Activated CD4-positive, alpha-beta T cell treated with anti-CD3 and anti-CD28 coated beads for 48 hours (primary cell): ENCODE results near the gene RFTN2.
"Not testable (repeated sequence)": the region's sequence is repeated elsewhere in the genome, so short reads cannot be mapped to it uniquely, and the experiment has no call there.

Experiments used
- DNase-seq: peaks from one replicate; pipeline ENCODE4 v3.0.0-alpha.2; 2020

RFTN2 gene

GRCh38 chr2:197674591-197674990 is 796 bp downstream of the RFTN2 start:
- DNase-seq: no peak

- no peak for DNase-seq
These were observed 1.3 kb downstream of the RFTN2 start for GRCh38 chr2:197674060-197674459.

DNA sequence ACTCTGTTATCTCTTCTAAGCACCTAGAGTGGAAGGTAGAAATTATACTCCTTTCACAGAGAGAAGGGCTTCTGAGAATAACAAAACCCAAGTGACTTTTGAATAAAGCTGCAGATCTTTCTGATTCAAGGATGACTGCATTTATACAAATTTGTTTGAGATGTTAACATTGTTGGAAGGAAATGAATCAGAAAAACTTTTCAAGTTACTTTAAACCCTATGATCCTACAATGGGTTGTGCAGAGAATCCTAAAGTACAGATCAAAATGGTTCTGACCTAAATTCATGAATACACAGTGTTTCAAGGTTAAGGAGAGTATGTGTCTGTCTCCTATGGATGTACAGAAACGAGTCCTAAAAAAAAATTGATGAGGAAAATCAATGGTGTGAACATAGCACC is 1.8 kb downstream of the RFTN2 start:
- no peak for DNase-seq

DNA sequence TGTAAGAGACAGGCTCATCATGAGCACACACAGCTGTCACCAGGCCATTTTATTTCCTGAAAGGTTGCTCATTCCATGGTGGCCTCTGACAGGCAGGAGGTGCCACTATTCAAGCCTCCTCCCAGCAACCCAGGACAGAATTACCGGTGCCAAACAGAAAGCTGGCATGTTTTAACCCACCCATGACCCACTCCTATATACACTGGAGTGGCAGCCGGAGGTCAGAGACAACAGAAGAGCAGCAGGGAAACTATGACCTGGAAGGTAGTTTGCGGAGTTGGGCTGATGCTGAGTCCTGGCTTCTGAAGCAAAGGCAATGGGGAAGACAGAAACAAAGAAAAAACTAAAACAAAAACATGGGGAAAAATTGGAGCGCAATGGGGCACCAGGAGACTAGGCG is 2.3 kb downstream of the RFTN2 start:
- no peak for DNase-seq

DNA sequence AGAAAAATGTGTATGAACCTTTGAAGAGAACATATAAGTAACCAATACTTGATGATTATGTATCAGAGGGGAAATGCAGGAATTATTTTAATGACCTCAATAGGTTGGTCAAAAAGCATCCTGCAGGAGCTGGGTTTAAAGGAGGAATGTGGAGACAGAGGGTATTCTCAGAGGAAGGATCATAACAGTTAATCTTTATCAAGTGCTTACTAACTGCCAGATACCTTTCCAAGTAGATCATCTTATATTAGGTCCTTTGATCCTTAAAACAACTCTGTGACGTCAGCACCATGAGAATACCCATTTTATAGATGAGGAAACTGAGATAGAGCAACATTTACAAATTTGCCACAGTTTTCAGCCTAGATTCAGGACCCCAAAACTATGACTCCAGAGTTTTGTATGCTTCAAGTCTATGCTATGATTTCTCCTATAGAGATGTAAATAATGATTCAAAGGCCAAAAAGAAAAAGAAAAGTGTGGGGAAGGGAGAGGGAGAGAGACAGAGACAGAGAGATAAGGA is 3.0 kb downstream of the RFTN2 start:
- no peak for DNase-seq

- no peak for DNase-seq
These were observed 6.3 kb downstream of the RFTN2 start for GRCh38 chr2:197669077-197669476.

GRCh38 chr2:197668296-197668695 is 7.1 kb downstream of the RFTN2 start:
- no peak for DNase-seq

DNA sequence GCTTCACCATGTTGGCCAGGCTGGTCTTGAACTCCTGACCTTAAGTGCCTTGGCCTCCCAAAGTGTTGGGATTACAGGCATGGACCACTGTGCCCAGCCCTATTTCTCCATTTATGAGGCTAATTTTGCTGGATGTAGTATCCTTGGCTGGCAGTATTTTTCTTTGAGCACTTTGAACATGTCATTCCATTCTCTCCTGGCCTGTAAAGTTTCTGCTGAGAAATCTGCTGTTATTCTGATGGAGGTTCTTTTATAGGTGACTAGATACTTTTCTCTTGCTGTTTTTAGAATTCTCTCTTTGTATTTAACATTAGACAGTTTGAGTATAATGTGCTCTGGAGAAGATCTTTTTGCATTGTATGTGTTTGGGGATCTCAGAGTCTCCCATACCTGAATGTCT is 9.1 kb downstream of the RFTN2 start:
- DNase-seq: no peak

GRCh38 chr2:197661626-197662025 is 13.8 kb downstream of the RFTN2 start:
- DNase-seq: no peak

DNA sequence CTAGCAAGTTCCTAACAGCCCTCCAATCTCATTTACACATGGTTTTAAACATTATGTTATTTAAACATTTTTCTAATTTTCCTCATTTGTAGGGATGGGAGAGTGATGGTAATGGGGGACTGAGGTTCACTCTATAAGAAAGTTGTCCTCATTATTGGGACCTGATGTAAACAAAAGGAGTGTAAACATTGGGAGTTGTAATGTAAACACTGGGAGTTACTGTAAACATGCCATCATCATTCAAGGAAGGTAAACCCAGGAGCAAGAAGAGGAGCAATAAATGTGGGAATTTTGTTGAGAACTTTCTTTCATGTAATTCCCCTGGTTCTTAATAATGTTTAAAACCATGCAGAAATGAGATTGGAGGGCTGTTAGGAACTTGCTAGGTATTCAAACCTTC is 17.8 kb downstream of the RFTN2 start:
- DNase-seq: no peak

DNA sequence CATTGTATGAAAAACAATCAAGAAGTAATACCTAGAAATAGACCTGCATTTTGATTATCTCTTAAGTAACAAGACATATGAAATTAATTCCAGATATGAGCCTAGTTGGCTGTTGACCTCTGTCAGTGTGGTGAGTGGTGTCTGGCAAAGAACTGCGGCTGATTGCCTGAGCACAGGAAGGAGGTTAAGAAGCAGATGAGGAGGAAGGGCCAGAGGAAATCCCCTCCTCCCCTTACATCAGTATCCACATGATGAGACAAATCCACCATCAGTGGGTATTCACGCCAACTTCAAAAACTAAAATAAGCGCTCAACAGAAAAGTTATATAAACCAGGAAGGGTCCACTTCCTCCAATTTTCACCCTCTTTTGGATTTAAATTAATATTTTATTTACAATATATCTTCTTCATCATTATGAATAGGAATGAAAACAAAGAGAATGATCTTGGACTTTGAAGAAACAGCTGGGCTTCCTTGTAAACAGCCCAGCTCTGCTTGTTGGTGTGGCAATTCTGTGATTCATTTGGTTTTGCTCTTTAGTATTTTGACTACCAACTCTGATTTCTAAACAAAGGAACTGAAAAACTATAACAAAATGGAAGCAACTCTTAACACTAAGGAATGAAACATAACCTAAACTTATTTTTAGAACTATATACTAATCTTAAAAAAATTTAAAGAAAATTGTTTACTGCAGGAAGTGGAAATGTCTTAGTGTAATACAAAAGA is 27.3 kb downstream of the RFTN2 start:
- DNase-seq: no peak

DNA sequence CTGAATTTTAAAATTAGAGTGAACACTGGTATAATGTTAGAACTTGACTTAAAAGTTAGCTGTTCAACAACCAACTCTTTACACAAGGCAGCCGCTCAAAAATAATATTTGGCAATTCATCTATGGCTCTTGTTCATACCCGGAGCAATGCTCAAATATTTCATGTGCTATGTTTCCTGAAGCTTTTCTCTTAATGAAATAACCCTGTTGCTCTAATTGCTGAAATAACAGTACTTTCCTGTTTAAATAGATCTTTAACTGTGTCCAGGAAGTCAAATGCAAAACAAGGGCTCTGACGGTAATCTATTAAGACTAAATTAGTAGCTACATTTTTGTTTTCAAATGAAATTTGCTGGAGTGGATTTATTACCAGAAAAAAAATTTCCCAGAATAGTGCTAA is 33.7 kb downstream of the RFTN2 start:
- DNase-seq: no peak

DNA sequence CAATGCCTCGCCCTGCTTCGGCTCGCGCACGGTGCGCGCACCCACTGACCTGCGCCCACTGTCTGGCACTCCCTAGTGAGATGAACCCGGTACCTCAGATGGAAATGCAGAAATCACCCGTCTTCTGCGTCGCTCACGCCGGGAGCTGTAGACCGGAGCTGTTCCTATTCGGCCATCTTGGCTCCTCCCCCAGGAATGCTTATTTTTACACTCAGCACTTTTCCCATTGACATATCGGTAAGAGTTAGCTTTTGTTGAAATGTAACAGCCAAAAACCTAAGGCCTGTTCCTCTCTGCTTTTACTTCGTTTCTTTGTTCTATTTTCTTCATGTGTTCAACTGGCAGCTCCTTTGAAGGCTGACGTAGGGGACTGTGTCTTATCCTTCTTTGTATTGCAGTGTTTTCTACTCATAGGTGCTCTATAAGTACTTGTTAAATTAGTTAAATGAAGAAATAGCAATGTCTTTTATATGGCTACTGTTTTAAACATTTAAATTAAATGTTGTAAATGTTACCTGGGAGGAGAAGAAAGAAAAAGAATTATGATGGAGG is 34.7 kb downstream of the RFTN2 start:
- DNase-seq: not testable (repeated sequence)

DNA sequence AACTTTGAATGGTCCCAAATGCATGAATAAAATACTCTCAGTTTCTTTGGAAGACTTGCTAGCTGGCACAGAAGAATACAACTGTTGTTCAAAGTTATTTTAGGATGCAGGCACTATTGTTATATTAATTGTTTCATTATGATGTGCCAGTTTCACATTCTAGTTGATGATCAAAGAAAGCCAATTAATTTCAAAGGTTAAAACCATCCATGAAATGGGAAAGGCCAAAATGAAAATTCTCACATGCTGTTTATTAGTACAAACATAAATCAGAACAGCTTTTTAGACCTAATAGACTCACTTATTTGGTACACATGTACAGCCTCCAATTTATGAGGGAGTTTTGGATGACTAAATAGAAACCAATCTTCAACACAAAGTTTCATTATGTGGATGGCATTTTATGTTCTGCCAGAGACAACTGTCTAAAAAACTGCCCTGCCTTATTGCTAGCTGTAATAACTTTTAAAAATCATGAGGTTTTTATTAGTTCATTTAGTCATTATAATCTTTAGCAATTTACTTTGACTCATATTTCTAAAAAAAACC is 42.2 kb downstream of the RFTN2 start:
- no peak for DNase-seq

GRCh38 chr2:197628043-197628500 is 47.3 kb downstream of the RFTN2 start:
- DNase-seq: no peak

GRCh38 chr2:197626965-197627625 is 48.3 kb downstream of the RFTN2 start:
- no peak for DNase-seq

GRCh38 chr2:197620133-197620532 is 55.3 kb downstream of the RFTN2 start:
- no peak for DNase-seq

- no peak for DNase-seq
These were observed 60.3 kb downstream of the RFTN2 start for GRCh38 chr2:197615016-197615652.

GRCh38 chr2:197614532-197614931 is 60.9 kb downstream of the RFTN2 start:
- DNase-seq: no peak

DNA sequence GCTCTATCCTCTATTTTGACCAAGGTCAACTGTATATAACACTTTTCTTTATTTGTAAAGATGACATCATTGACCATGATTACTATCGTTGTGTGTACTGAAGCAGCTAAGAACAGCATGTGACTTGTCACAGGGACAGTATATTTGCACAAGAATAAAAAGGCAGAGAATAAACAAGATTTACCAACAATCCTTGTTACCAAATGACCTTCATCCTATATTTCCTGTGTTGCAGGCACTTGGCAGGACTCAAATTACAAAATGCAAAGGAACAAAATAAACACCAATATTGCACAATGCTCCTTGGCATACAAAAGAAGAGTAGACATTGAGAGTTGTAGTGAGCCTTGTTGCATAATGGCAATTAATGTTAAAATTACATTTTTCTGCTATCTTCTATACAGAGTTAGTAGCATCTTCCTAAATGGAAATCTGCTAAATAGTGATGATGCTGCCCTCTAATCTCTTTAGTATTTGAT is 61.8 kb downstream of the RFTN2 start:
- no peak for DNase-seq

DNA sequence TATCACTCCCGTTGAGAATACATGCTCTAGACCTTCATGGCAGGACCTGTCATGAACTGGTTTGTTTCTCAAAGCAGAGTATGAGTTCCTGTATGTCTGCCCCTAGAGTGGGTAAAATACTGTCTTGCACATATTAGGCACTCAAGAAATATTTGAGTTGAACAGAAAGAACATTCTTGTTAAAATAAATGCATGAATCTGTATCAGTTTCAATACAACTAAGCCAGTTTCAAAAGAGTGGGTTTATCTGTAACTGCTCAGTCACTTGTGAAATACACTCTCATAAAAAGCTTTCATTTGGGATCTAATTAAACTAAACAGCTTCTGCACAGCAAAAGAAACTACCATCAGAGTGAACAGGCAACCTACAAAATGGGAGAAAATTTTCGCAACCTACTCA is 69.2 kb downstream of the RFTN2 start:
- DNase-seq: no peak

DNA sequence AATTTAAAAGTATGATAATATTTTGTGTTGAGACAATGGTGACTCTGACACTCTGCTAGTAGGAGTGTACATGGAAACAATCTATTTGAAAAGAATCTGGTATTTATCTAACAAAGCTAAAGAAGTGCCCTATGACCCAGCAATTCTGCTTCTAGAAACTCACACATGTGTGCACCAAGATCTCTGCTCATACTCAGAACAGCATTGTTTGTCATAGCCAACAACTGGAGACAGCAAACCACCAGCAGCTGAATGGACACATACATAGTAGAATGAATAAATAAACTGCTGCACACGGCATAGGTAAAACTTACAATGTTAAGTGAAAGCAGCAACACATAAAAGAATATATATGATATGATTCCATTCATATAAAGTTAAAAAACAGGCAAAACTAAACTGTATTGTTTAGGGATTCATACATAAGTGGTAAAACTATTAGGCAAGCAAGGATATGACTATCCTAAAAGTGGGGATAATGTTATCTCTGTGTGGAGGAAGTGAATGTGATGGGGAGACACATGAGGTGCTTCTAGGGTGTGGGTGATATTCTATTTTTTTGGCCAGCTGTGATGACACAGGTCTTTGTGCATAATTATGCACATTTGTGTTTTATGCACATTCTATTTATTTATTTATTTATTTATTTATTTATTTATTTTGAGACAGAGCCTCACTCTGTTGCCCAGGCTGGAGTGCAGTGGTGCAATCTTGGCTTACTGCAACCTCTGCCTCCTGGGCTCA is 71.1 kb downstream of the RFTN2 start:
- no peak for DNase-seq
